Tibial artery (tissue), 4 donors: ENCODE data around the gene TKFC.

ENCODE experiments used
- DNase-seq, 2 donors: peaks; one replicate each; pipeline ENCODE4 v3.0.0-alpha.2; 2019
- H3K27ac ChIP-seq, 2 donors: fragments of 200-600 bp; sonication (generic) in 1 of 2; 1 replicate in 1 of 2; 2 replicates in 1 of 2; pipeline ENCODE4 v1.5.1; 2018 to 2019; ENCODE audit warnings: mild to moderate bottlenecking in 1 of 2
- H3K27me3 ChIP-seq, 2 donors: fragments of 200-600 bp; sonication (generic) in 1 of 2; one replicate each; pipeline versions ENCODE4 v1.5.1 to v1.6.0; 2016 to 2019
- H3K36me3 ChIP-seq, 3 donors: fragments of 200-600 bp; sonication (generic) in 2 of 3; one replicate each; pipeline ENCODE4 v1.5.1; 2016 to 2019; ENCODE audit warnings: mild to moderate bottlenecking in 2 of 3
- H3K4me1 ChIP-seq, 4 donors: fragments of 200-600 bp; sonication (generic) in 2 of 4; 1 replicate in 3 of 4; 2 replicates in 1 of 4; pipeline ENCODE4 v1.5.1; 2016 to 2019
- H3K4me3 ChIP-seq, 2 donors: fragments of 200-600 bp; sonication (generic) in 1 of 2; 1 replicate in 1 of 2; 2 replicates in 1 of 2; pipeline ENCODE4 v1.5.1; 2018 to 2019; ENCODE audit warnings: mild to moderate bottlenecking in 2 of 2
- H3K9me3 ChIP-seq, 3 donors: fragments of 200-600 bp; sonication (generic) in 1 of 3; one replicate each; pipeline ENCODE4 v1.5.1; 2016 to 2019
- CTCF ChIP-seq, 2 experiments: fragments of 200-600 bp in 1 of 2; fragments of 450-650 bp in 1 of 2; IDR thresholded peaks; one replicate each; pipeline ENCODE4 v1.5.1; 2017 to 2019; ENCODE audit warnings: antibody characterized with exemption in 2 of 2, mild to moderate bottlenecking in 1 of 2, moderate library complexity in 1 of 2
- intact Hi-C: fragments of 100-400 bp; cut with DNase I; formaldehyde crosslinking; loops from one replicate; pipeline ENCODE4 v1.15.0; 2023; ENCODE audit warnings: low total_unique reads

TKFC gene

GRCh38 chr11:61297341-61297740, 35.7 kb upstream of the TKFC start:
- no peak for DNase-seq
- intact Hi-C loops: no loop called here
- peaks cover 0 to 16% of the 10 kb centered on the region in 2 donors for H3K27me3 ChIP-seq
- H3K36me3 ChIP-seq: peaks cover 32 to 42% (median 33%) of the 10 kb centered on the region in 3 donors
- H3K27ac ChIP-seq: peak overlapping the region in 1 of 2 donors; percentile 10
- no peak for TF ChIP-seq CTCF (IDR thresholded peaks at IDR 0.05)
- H3K4me3 ChIP-seq: no peak overlapping the region
- H3K9me3 ChIP-seq: no peaks in the 10 kb centered on the region
- peaks cover 0 to 42% (median 34%) of the 10 kb centered on the region in 4 donors for H3K4me1 ChIP-seq

GRCh38 chr11:61297746-61298145, 35.3 kb upstream of the TKFC start:
- TF ChIP-seq CTCF (IDR thresholded peaks at IDR 0.05): no peak
- Histone ChIP-seq H3K4me3 (no peak overlapping the region), H3K9me3 (no peaks in the 10 kb centered on the region), H3K36me3 (peaks cover 36 to 46% (median 37%) of the 10 kb centered on the region in 3 donors), H3K4me1 (peaks cover 0 to 42% (median 34%) of the 10 kb centered on the region in 4 donors), H3K27ac (peak overlapping the region in 1 of 2 donors; percentile 10), H3K27me3 (peaks cover 0 to 16% of the 10 kb centered on the region in 2 donors)
- intact Hi-C loops: no loop called here
- peak in 1 of 2 donors; percentile 52 for DNase-seq

DNA sequence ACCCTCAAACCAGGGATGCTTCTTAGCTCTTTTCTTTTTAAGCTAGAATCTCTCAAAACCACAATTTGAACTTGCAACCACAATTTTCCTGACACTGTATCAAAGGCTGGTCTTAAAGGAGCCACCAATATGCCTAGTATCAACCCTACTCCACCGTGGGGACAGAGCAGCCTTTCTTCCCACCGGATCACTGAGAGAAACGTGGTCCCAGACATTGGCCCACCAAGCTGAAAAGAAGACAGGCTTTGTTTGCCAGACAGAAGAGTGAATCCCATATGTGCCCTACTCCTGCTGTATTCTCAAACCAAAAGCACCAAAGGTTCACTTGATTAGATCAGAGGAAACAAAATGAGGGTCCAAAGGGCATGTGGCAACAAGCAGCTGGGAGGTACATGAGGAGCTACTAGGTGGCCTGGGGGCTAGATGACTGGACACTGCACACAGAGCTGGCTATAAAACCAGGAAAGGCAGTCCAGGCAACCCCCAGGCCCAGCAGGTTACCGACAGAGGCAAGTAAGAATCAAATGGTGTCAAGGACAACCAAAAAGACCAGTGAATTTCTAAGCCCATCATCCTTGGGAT, 34.3 kb upstream of the TKFC start:
- no peak for TF ChIP-seq CTCF (IDR thresholded peaks at IDR 0.05)
- intact Hi-C loops: no loop called here
- H3K9me3 ChIP-seq: no peaks in the 10 kb centered on the region
- no peak overlapping the region for H3K4me3 ChIP-seq
- no peak for DNase-seq
- peak overlapping the region in 1 of 2 donors; percentile 10 for H3K27ac ChIP-seq
- H3K27me3 ChIP-seq: peaks cover 0 to 16% of the 10 kb centered on the region in 2 donors
- H3K36me3 ChIP-seq: peaks cover 46 to 56% (median 47%) of the 10 kb centered on the region in 3 donors
- H3K4me1 ChIP-seq: peaks cover 0 to 38% (median 31%) of the 10 kb centered on the region in 4 donors

DNA sequence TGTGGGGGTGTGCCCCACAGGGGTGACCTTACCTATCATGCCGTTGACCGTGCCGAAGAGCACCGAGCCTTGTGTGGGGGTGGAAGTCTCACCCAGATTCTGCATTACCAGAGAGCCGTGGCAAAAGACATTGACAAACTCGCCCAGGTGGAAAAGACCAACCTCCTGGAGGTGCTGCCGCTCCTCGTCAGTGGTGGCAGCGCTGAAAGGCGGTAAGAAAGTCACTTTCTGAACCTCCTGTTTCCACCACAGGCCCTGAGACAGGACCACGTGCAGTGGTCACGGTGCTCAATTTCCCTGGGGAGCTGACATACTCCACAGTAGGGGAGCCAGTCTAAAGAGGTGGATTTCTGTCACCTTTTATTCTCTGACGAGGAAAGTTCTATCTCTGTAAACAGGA, 30.5 kb upstream of the TKFC start:
- TF ChIP-seq CTCF (IDR thresholded peaks at IDR 0.05): no peak
- Histone ChIP-seq H3K27ac (no peak overlapping the region), H3K9me3 (no peaks in the 10 kb centered on the region), H3K27me3 (no peaks in the 10 kb centered on the region), H3K36me3 (peaks cover 78 to 94% (median 84%) of the 10 kb centered on the region in 3 donors), H3K4me3 (no peak overlapping the region), H3K4me1 (peaks cover 0 to 13% (median 9%) of the 10 kb centered on the region in 4 donors)
- intact Hi-C loops: no loop called here
- DNase-seq: no peak

GRCh38 chr11:61303725-61304124, 29.3 kb upstream of the TKFC start:
- Histone ChIP-seq H3K36me3 (peaks cover 90 to 100% (median 96%) of the 10 kb centered on the region in 3 donors), H3K4me1 (peaks cover 0 to 2% (median 0%) of the 10 kb centered on the region in 4 donors), H3K9me3 (no peaks in the 10 kb centered on the region), H3K27me3 (no peaks in the 10 kb centered on the region), H3K4me3 (no peak overlapping the region), H3K27ac (no peak overlapping the region)
- intact Hi-C loops: no loop called here
- DNase-seq: no peak
- TF ChIP-seq CTCF (IDR thresholded peaks at IDR 0.05): no peak
